ENCODE data around the gene MAFG. TPM values are rescaled to one million over a fixed set of nuclear protein-coding genes. Genes with fewer than 3 reads are reported as not detected.

MAFG gene
- total and polyA plus RNA-seq, 2 of the 13 experiments (the other 11 are each of a cell fraction or from before 2014, with no cell fraction given) = 14.5 to 20.0 TPM

- no peak for TF ChIP-seq HNF4G (IDR thresholded peaks at IDR 0.05; ENCODE audit: borderline replicate concordance, low read depth, low read length)
- no peak for TF ChIP-seq HNF4G (CRISPR knock-in tag; IDR thresholded peaks at IDR 0.05; ENCODE audit: borderline replicate concordance, low read depth)
- TF ChIP-seq GATAD1 (CRISPR knock-in tag; IDR thresholded peaks at IDR 0.05) = peak; percentile 87
- TF ChIP-seq NFE2 (CRISPR knock-in tag; IDR thresholded peaks at IDR 0.05) = no peak
- TF ChIP-seq, protein P1, sequence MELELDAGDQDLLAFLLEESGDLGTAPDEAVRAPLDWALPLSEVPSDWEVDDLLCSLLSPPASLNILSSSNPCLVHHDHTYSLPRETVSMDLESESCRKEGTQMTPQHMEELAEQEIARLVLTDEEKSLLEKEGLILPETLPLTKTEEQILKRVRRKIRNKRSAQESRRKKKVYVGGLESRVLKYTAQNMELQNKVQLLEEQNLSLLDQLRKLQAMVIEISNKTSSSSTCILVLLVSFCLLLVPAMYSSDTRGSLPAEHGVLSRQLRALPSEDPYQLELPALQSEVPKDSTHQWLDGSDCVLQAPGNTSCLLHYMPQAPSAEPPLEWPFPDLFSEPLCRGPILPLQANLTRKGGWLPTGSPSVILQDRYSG (CRISPR knock-in tag; IDR thresholded peaks at IDR 0.05) = no peak
- TF ChIP-seq, protein P2, sequence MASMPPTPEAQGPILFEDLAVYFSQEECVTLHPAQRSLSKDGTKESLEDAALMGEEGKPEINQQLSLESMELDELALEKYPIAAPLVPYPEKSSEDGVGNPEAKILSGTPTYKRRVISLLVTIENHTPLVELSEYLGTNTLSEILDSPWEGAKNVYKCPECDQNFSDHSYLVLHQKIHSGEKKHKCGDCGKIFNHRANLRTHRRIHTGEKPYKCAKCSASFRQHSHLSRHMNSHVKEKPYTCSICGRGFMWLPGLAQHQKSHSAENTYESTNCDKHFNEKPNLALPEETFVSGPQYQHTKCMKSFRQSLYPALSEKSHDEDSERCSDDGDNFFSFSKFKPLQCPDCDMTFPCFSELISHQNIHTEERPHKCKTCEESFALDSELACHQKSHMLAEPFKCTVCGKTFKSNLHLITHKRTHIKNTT (CRISPR knock-in tag; IDR thresholded peaks at IDR 0.05) = no peak
- no peak for TF ChIP-seq ZNF451 (CRISPR knock-in tag; IDR thresholded peaks at IDR 0.05)
- TF ChIP-seq RFX3 (CRISPR knock-in tag; IDR thresholded peaks at IDR 0.05) = no peak
- TF ChIP-seq ZNF232 (CRISPR knock-in tag; IDR thresholded peaks at IDR 0.05; ENCODE audit: borderline replicate concordance) = no peak
- no peak; the same call in 1 of the 2 replicates for TF ChIP-seq DNMT1 (CRISPR knock-in tag; IDR thresholded peaks at IDR 0.05)
- no peak; the same call in 1 of the 2 replicates for TF ChIP-seq JDP2 (CRISPR knock-in tag; IDR thresholded peaks at IDR 0.05; ENCODE audit: borderline replicate concordance)
- TF ChIP-seq, protein P3, sequence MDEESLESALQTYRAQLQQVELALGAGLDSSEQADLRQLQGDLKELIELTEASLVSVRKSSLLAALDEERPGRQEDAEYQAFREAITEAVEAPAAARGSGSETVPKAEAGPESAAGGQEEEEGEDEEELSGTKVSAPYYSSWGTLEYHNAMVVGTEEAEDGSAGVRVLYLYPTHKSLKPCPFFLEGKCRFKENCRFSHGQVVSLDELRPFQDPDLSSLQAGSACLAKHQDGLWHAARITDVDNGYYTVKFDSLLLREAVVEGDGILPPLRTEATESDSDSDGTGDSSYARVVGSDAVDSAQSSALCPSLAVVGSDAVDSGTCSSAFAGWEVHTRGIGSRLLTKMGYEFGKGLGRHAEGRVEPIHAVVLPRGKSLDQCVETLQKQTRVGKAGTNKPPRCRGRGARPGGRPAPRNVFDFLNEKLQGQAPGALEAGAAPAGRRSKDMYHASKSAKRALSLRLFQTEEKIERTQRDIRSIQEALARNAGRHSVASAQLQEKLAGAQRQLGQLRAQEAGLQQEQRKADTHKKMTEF (CRISPR knock-in tag; IDR thresholded peaks at IDR 0.05) = peak; percentile 13; the same call in 1 of the 2 replicates
- no peak for TF ChIP-seq ZKSCAN5 (CRISPR knock-in tag; IDR thresholded peaks at IDR 0.05)
- no peak for TF ChIP-seq MAFK (conservative IDR thresholded peaks at IDR 0.05 in 1 of 2, IDR thresholded peaks at IDR 0.05 in 1 of 2; ENCODE audit: low read length in 2 of 2)
- no peak for TF ChIP-seq ZNF703 (CRISPR knock-in tag; IDR thresholded peaks at IDR 0.05; ENCODE audit: borderline replicate concordance)
- no peak for TF ChIP-seq IRF9 (CRISPR knock-in tag; IDR thresholded peaks at IDR 0.05; ENCODE audit: borderline replicate concordance)
- no peak for TF ChIP-seq ZNF816 (CRISPR knock-in tag; IDR thresholded peaks at IDR 0.05; ENCODE audit: borderline replicate concordance)
- no peak for TF ChIP-seq ZEB1 (IDR thresholded peaks at IDR 0.05; ENCODE audit: insufficient replicate concordance, low read depth)
- TF ChIP-seq TGIF2 (CRISPR knock-in tag; IDR thresholded peaks at IDR 0.05) = no peak; the same call in 1 of the 2 replicates
- no peak; the same call in 1 of the 2 replicates for TF ChIP-seq ZNF672 (CRISPR knock-in tag; IDR thresholded peaks at IDR 0.05)
- TF ChIP-seq, protein P4, sequence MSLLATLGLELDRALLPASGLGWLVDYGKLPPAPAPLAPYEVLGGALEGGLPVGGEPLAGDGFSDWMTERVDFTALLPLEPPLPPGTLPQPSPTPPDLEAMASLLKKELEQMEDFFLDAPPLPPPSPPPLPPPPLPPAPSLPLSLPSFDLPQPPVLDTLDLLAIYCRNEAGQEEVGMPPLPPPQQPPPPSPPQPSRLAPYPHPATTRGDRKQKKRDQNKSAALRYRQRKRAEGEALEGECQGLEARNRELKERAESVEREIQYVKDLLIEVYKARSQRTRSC (CRISPR knock-in tag; IDR thresholded peaks at IDR 0.05; ENCODE audit: low read depth) = no peak
- no peak for TF ChIP-seq REL (CRISPR knock-in tag; conservative IDR thresholded peaks at IDR 0.05)
- TF ChIP-seq, protein P5, sequence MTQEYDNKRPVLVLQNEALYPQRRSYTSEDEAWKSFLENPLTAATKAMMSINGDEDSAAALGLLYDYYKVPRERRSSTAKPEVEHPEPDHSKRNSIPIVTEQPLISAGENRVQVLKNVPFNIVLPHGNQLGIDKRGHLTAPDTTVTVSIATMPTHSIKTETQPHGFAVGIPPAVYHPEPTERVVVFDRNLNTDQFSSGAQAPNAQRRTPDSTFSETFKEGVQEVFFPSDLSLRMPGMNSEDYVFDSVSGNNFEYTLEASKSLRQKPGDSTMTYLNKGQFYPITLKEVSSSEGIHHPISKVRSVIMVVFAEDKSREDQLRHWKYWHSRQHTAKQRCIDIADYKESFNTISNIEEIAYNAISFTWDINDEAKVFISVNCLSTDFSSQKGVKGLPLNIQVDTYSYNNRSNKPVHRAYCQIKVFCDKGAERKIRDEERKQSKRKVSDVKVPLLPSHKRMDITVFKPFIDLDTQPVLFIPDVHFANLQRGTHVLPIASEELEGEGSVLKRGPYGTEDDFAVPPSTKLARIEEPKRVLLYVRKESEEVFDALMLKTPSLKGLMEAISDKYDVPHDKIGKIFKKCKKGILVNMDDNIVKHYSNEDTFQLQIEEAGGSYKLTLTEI (CRISPR knock-in tag; conservative IDR thresholded peaks at IDR 0.05) = no peak
Measured at GRCh38 chr17:81917565-81918332, 9.8 kb downstream of the MAFG start, which contains the start of gene SIRT7 (continued).

Data from HepG2 (cell line).